HCT116 (cell line): Measurements from ENCODE around the gene APOH. TPM values are rescaled to one million over a fixed set of nuclear protein-coding genes. Genes with fewer than 3 reads are reported as not detected.

Experiments used
- ATAC-seq: fragments of 200-7000 bp; cut with Tn5 transposase; 2 replicates; pipeline ENCODE4 v1.9.1; 2020; ENCODE audit warnings: mild to moderate bottlenecking, moderate library complexity
- BruUV-seq: library from RNA; stranded (reverse); fragments of 400-500 nt; replicated peaks from 2 replicates; lab custom pipeline; 2021; lab: Mats Ljungman, UMichigan
- CTCF ChIA-PET: fragments of 300-600 bp; sonication (Branson Sonifier 250); formaldehyde crosslinking; loops from one replicate; lab custom pipeline; 2021; ENCODE audit warnings: antibody characterized with exemption; lab: Charles Lee
- POLR2A ChIA-PET: fragments of 300-600, 350-600 bp; sonication (Branson Sonifier 250); formaldehyde crosslinking; loops from one replicate; lab custom pipeline; 2021; ENCODE audit warnings: antibody characterized with exemption; lab: Charles Lee
- RAD21 ChIA-PET, 2 experiments: fragments of 300-600 bp; sonication (Branson Sonifier 250); formaldehyde crosslinking; loops; one replicate each; lab custom pipeline; 2023; ENCODE audit warnings: low total read pairs in 2 of 2; ENCODE audit not compliant: uncharacterized antibody in 2 of 2, unreplicated experiment in 2 of 2, low non-redundant PET in 1 of 2; lab: Charles Lee
- DNase-seq: peaks from one replicate; pipeline ENCODE4 v3.0.0-alpha.2; 2010; ENCODE audit warnings: low read depth, low spot score
- H2AFZ ChIP-seq: fragments of 200-600 bp; shearing (Covaris generic), sonication (generic); 2 replicates; pipeline ENCODE4 v1.6.1; 2017; ENCODE audit warnings: low read depth, mixed run types, mixed read lengths, antibody characterized with exemption, low read length; ENCODE audit not compliant: poor library complexity, severe bottlenecking
- H3K27ac ChIP-seq: 2 replicates; pipeline ENCODE4 v1.5.1; 2012; ENCODE audit warnings: low read depth, low read length
- H3K27me3 ChIP-seq: fragments of 200-600 bp; sonication (generic); 2 replicates; pipeline ENCODE4 v1.6.1; 2016; ENCODE audit warnings: mixed run types, low read length, mixed read lengths; ENCODE audit not compliant: insufficient read depth
- H3K36me3 ChIP-seq, 2 experiments: fragments of 200-500 bp in 1 of 2; fragments of 200-600 bp in 1 of 2; sonication (Bioruptor generic) in 1 of 2; sonication (generic) in 1 of 2; 2 replicates each; pipeline versions ENCODE4 v1.5.1 to v1.6.1; 2014 to 2016; ENCODE audit warnings: low read length in 2 of 2, inconsistent platforms in 1 of 2, mixed read lengths in 1 of 2, mixed run types in 1 of 2; ENCODE audit not compliant: insufficient read depth in 2 of 2, control insufficient read depth in 1 of 2
- H3K4me1 ChIP-seq, 2 experiments: fragments of 200-600 bp in 1 of 2; sonication (generic) in 1 of 2; 2 replicates each; pipeline versions ENCODE4 v1.5.1 to v1.6.1; 2012 to 2017; ENCODE audit warnings: low read length in 2 of 2, inconsistent platforms in 1 of 2, mild to moderate bottlenecking in 1 of 2, mixed read lengths in 1 of 2, mixed run types in 1 of 2, moderate library complexity in 1 of 2; ENCODE audit not compliant: insufficient read depth in 2 of 2, control insufficient read depth in 1 of 2
- H3K4me2 ChIP-seq: fragments of 200-600 bp; sonication (generic); 2 replicates; pipeline ENCODE4 v1.6.1; 2017; ENCODE audit warnings: mixed run types, low read length, mixed read lengths
- H3K4me3 ChIP-seq, 2 experiments: fragments of 200-600 bp in 1 of 2; sonication (generic) in 1 of 2; replicated peaks in 1 of 2; 2 replicates each; pipeline ENCODE4 v1.5.1; 2011 to 2016; ENCODE audit warnings: low read length in 2 of 2, control low read depth in 1 of 2, low read depth in 1 of 2, mild to moderate bottlenecking in 1 of 2, mixed read lengths in 1 of 2, mixed run types in 1 of 2
- H3K79me2 ChIP-seq: fragments of 200-600 bp; sonication (generic); 2 replicates; pipeline ENCODE4 v1.6.1; 2017; ENCODE audit warnings: mild to moderate bottlenecking, mixed run types, low read length, moderate library complexity, mixed read lengths; ENCODE audit not compliant: insufficient read depth
- H3K9ac ChIP-seq: fragments of 200-600 bp; sonication (generic); 2 replicates; pipeline ENCODE4 v1.6.1; 2016; ENCODE audit warnings: low read length, mixed read lengths
- H3K9me2 ChIP-seq: fragments of 200-600 bp; sonication (generic), shearing (Covaris generic); 2 replicates; pipeline ENCODE4 v1.6.1; 2017; ENCODE audit warnings: mixed run types, mild to moderate bottlenecking, moderate library complexity; ENCODE audit not compliant: insufficient read depth
- H3K9me3 ChIP-seq, 2 experiments: fragments of 200-500 bp in 1 of 2; fragments of 200-600 bp in 1 of 2; sonication (Bioruptor generic) in 1 of 2; sonication (generic) in 1 of 2; 2 replicates each; pipeline ENCODE4 v1.6.1; 2014 to 2017; ENCODE audit warnings: low read length in 2 of 2, mixed read lengths in 2 of 2, inconsistent platforms in 1 of 2, low read depth in 1 of 2, mild to moderate bottlenecking in 1 of 2, mixed run types in 1 of 2, moderate library complexity in 1 of 2; ENCODE audit not compliant: control insufficient read depth in 1 of 2, insufficient read depth in 1 of 2
- H4K20me1 ChIP-seq: fragments of 200-600 bp; sonication (generic), shearing (Covaris generic); 2 replicates; pipeline ENCODE4 v1.6.1; 2017; ENCODE audit warnings: mixed run types, mild to moderate bottlenecking, moderate library complexity; ENCODE audit not compliant: insufficient read depth
- CBX3 ChIP-seq: IDR thresholded peaks from 2 replicates; pipeline ENCODE4 v1.6.1; 2012; ENCODE audit warnings: low read depth
- CEBPB ChIP-seq: IDR thresholded peaks from 2 replicates; pipeline ENCODE4 v1.6.1; 2012; ENCODE audit warnings: low read depth
- EGR1 ChIP-seq: IDR thresholded peaks from 2 replicates; pipeline ENCODE4 v1.6.1; 2012; ENCODE audit warnings: low read depth
- ELF1 ChIP-seq: IDR thresholded peaks from 2 replicates; pipeline ENCODE4 v1.6.1; 2012; ENCODE audit warnings: low read depth, borderline replicate concordance
- FOSL1 ChIP-seq: IDR thresholded peaks from 2 replicates; pipeline ENCODE4 v1.6.1; 2012; ENCODE audit warnings: low read depth
- JUND ChIP-seq: IDR thresholded peaks from 2 replicates; pipeline ENCODE4 v1.6.1; 2012
- RAD21 ChIP-seq: IDR thresholded peaks from 2 replicates; pipeline ENCODE4 v1.6.1; 2012; ENCODE audit warnings: low read depth, mild to moderate bottlenecking
- SP1 ChIP-seq: IDR thresholded peaks from 2 replicates; pipeline ENCODE4 v1.6.1; 2012; ENCODE audit warnings: low read depth
- TCF7L2 ChIP-seq: IDR thresholded peaks from 2 replicates; pipeline ENCODE4 v1.7.0; 2011; ENCODE audit warnings: borderline replicate concordance, inconsistent platforms; ENCODE audit not compliant: insufficient read depth, insufficient read length; ENCODE audit errors: extremely low read depth
- intact Hi-C: fragments of 100-400 bp; cut with micrococcal nuclease; formaldehyde crosslinking; loops from 2 replicates; pipeline ENCODE4 v1.10.0; 2022
- total RNA-seq: library from RNA; stranded (reverse); gene quantifications from one replicate; pipeline ENCODE4 v1.2.1, GENCODE V29; 2021; ENCODE audit not compliant: unreplicated experiment
- TF ChIP-seq, protein P1 (sequence below), 3 experiments: fragments of 200-600 bp in 1 of 3; sonication (generic) in 1 of 3; IDR thresholded peaks in 2 of 3; conservative IDR thresholded peaks in 1 of 3; 2 replicates each; pipeline ENCODE4 v1.5.1; 2012 to 2017; ENCODE audit warnings: low read depth in 2 of 3, low read length in 2 of 3, antibody characterized with exemption in 1 of 3, borderline replicate concordance in 1 of 3, control low read depth in 1 of 3, mild to moderate bottlenecking in 1 of 3, mixed read lengths in 1 of 3, mixed run types in 1 of 3, moderate library complexity in 1 of 3; ENCODE audit not compliant: insufficient read depth in 1 of 3

APOH gene
- total RNA-seq, 1 experiment from 2014 or later: 1.7 TPM

DNA sequence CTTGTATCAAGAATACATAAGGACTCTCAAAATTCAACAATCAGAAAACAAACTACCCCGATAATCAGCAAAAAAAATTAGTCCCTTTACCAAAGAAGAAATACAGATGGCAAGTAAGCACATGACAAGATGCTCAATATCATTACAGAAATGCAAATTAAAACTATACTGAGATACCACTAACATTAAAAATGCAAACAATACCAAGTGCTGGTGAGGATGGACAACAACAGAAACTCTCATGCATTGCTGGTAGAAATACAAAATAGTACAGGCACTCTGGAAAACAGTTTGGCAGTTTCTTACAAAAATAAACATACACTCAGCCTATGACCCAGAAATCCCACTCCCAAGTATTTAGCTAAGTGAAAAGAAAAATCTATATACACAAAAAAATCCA is 44.8 kb downstream of the APOH start:
- no peaks in the 10 kb centered on the region for H3K4me1 ChIP-seq
- BruUV-seq: no TSS peak
- no peaks in the 10 kb centered on the region for H3K79me2 ChIP-seq
- TF ChIP-seq CBX3 (no peak), FOSL1 (no peak), ELF1 (no peak), SP1 (no peak), JUND (no peak), CEBPB (no peak)
- TF ChIP-seq, protein P1, sequence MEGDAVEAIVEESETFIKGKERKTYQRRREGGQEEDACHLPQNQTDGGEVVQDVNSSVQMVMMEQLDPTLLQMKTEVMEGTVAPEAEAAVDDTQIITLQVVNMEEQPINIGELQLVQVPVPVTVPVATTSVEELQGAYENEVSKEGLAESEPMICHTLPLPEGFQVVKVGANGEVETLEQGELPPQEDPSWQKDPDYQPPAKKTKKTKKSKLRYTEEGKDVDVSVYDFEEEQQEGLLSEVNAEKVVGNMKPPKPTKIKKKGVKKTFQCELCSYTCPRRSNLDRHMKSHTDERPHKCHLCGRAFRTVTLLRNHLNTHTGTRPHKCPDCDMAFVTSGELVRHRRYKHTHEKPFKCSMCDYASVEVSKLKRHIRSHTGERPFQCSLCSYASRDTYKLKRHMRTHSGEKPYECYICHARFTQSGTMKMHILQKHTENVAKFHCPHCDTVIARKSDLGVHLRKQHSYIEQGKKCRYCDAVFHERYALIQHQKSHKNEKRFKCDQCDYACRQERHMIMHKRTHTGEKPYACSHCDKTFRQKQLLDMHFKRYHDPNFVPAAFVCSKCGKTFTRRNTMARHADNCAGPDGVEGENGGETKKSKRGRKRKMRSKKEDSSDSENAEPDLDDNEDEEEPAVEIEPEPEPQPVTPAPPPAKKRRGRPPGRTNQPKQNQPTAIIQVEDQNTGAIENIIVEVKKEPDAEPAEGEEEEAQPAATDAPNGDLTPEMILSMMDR (IDR thresholded peaks at IDR 0.05 in 2 of 3, conservative IDR thresholded peaks at IDR 0.05 in 1 of 3; ENCODE audit: borderline replicate concordance in 1 of 3, insufficient read depth in 1 of 3, low read depth in 2 of 3, low read length in 2 of 3): no peak
- CTCF ChIA-PET: no interaction called here
- no peaks in the 10 kb centered on the region; a peak in 1 of 4 replicates for H3K9me3 ChIP-seq
- POLR2A ChIA-PET: no interaction called here
- no peaks in the 10 kb centered on the region for H4K20me1 ChIP-seq
- no peak overlapping the region for H3K4me3 ChIP-seq
- H3K27ac ChIP-seq: no peak overlapping the region
- H3K27me3 ChIP-seq: no peaks in the 10 kb centered on the region
- H3K36me3 ChIP-seq: peaks cover 0 to 11% of the 10 kb centered on the region in 2 experiments; a peak in 2 of 4 replicates
- no peak overlapping the region for H3K4me2 ChIP-seq
- H3K9ac ChIP-seq: no peak overlapping the region
- no peak for DNase-seq
- no peak overlapping the region for H2AFZ ChIP-seq
- intact Hi-C loops: no loop called here
- RAD21 ChIA-PET: no interaction called here
- ATAC-seq: no peak
- H3K9me2 ChIP-seq: no peaks in the 10 kb centered on the region

DNA sequence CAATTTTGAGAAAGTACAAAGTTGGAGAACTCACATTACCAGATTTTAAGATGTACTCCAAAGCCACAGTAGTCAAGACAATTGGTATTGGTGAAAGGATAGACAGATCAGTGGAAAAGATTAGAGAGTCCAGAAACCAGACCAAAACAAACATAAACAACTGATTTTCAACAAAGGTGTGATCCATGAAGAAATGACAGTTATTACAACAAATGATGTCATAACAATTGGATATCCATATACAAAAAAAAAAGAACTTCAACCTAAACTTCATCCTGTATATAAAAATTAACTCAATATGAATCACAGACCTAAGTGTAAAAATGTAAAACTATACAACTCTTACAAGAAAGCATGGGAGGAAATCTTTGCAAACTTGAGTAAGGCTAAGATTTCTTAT is 45.7 kb downstream of the APOH start:
- Histone ChIP-seq H3K4me2 (no peak overlapping the region), H4K20me1 (no peaks in the 10 kb centered on the region), H3K4me1 (no peaks in the 10 kb centered on the region), H3K9ac (no peak overlapping the region), H3K9me2 (no peaks in the 10 kb centered on the region), H3K9me3 (no peaks in the 10 kb centered on the region; a peak in 1 of 4 replicates), H3K36me3 (peaks cover 0 to 11% of the 10 kb centered on the region in 2 experiments; a peak in 2 of 4 replicates), H2AFZ (no peak overlapping the region), H3K4me3 (no peak overlapping the region), H3K27me3 (no peaks in the 10 kb centered on the region), H3K79me2 (no peaks in the 10 kb centered on the region), H3K27ac (no peak overlapping the region)
- POLR2A ChIA-PET: no interaction called here
- RAD21 ChIA-PET: no interaction called here
- TF ChIP-seq RAD21 (no peak), TCF7L2 (no peak), EGR1 (no peak), FOSL1 (no peak)
- no peak for DNase-seq
- CTCF ChIA-PET: interaction anchor here (0.6 kb wide), 1 partner anchor 490 kb away, joined by 3 read pairs; no protein-coding TSS in a partner anchor
- intact Hi-C loops: no loop called here
- BruUV-seq: no TSS peak
- no peak for ATAC-seq
